SU-DHL-6 (cell line): ENCODE results near the gene EIF3F.

Experiments used
- H2AFZ ChIP-seq: fragments of 200-600 bp; sonication (generic); 2 replicates; pipeline ENCODE4 v1.6.1; 2014; ENCODE audit warnings: low read depth, mild to moderate bottlenecking, moderate library complexity, mixed read lengths, antibody characterized with exemption, low read length; ENCODE audit not compliant: severe bottlenecking
- H3F3A ChIP-seq: fragments of 200-600 bp; shearing (Covaris generic); 2 replicates; pipeline ENCODE4 v1.6.0; 2016; ENCODE audit warnings: antibody characterized with exemption, mild to moderate bottlenecking; ENCODE audit not compliant: insufficient read depth
- H3K27ac ChIP-seq: fragments of 200-600 bp; sonication (generic); 2 replicates; pipeline ENCODE4 v1.5.1; 2016; ENCODE audit warnings: low read depth, mild to moderate bottlenecking, low read length, moderate library complexity, mixed read lengths
- H3K27me3 ChIP-seq: fragments of 200-600 bp; sonication (generic), shearing (Covaris generic); 2 replicates; pipeline ENCODE4 v1.6.0; 2014; ENCODE audit warnings: mild to moderate bottlenecking, low read length
- H3K36me3 ChIP-seq: fragments of 200-600 bp; sonication (generic); 2 replicates; pipeline ENCODE4 v1.6.1; 2014; ENCODE audit warnings: mild to moderate bottlenecking, low read length, mixed read lengths
- H3K4me2 ChIP-seq: fragments of 300-600, 200-600 bp; shearing (Covaris generic), sonication (generic); 2 replicates; pipeline ENCODE4 v1.6.0; 2014; ENCODE audit warnings: low read length, low read depth, mild to moderate bottlenecking; ENCODE audit not compliant: poor library complexity, severe bottlenecking
- H3K4me3 ChIP-seq: fragments of 200-600 bp; sonication (generic); 2 replicates; pipeline ENCODE4 v1.5.1; 2014; ENCODE audit warnings: antibody characterized with exemption, low read length, mild to moderate bottlenecking, mixed read lengths; ENCODE audit not compliant: insufficient read depth, poor library complexity, severe bottlenecking
- H3K79me2 ChIP-seq: fragments of 200-600 bp; sonication (generic); 2 replicates; pipeline ENCODE4 v1.6.1; 2014; ENCODE audit warnings: mild to moderate bottlenecking, low read length, moderate library complexity; ENCODE audit not compliant: insufficient read depth
- H3K9ac ChIP-seq: fragments of 200-600 bp; sonication (generic); 2 replicates; pipeline ENCODE4 v1.7.0; 2014; ENCODE audit warnings: mild to moderate bottlenecking, low read length
- H3K9me2 ChIP-seq: fragments of 200-600 bp; sonication (generic); replicated peaks from 2 replicates; pipeline ENCODE4 v1.6.1; 2014; ENCODE audit warnings: low read length; ENCODE audit not compliant: insufficient read depth
- H3K9me3 ChIP-seq: fragments of 200-600 bp; sonication (generic); 2 replicates; pipeline ENCODE4 v1.6.1; 2014; ENCODE audit warnings: low read length, mixed read lengths; ENCODE audit not compliant: insufficient read depth
- H4K20me1 ChIP-seq: fragments of 200-600 bp; sonication (generic); 2 replicates; pipeline ENCODE4 v1.6.1; 2014; ENCODE audit warnings: low read depth, mild to moderate bottlenecking, antibody characterized with exemption, low read length, moderate library complexity, mixed read lengths
- CTCF ChIP-seq: fragments of 200-600 bp; sonication (generic); IDR thresholded peaks from one replicate; pipeline ENCODE4 v1.5.1; 2017; ENCODE audit warnings: antibody characterized with exemption, mild to moderate bottlenecking, low read length, moderate library complexity; ENCODE audit not compliant: insufficient read depth, poor library complexity, severe bottlenecking
- EZH2phosphoT487 ChIP-seq: fragments of 200-600 bp; sonication (generic), shearing (Covaris generic); conservative IDR thresholded peaks from 2 replicates; pipeline ENCODE4 v1.6.1; 2018; ENCODE audit warnings: mild to moderate bottlenecking, antibody characterized with exemption, low read length, moderate library complexity, mixed read lengths

Gene EIF3F

GRCh38 chr11:8033305-8034105, 46.4 kb downstream of the EIF3F start:
- H3K79me2 ChIP-seq, result no peaks in the 10 kb centered on the region
- H3K4me3 ChIP-seq, result no peak overlapping the region
- no peak overlapping the region for H3K4me2 ChIP-seq
- no peaks in the 10 kb centered on the region for H3K9me2 ChIP-seq
- no peak overlapping the region for H3K9ac ChIP-seq
- H3F3A ChIP-seq, result no peaks in the 10 kb centered on the region
- no peaks in the 10 kb centered on the region for H4K20me1 ChIP-seq
- TF ChIP-seq EZH2phosphoT487, result no peak
- peak; percentile 93 for TF ChIP-seq CTCF
- no peak overlapping the region for H3K27ac ChIP-seq
- no peaks in the 10 kb centered on the region for H3K9me3 ChIP-seq
- H3K27me3 ChIP-seq, result no peaks in the 10 kb centered on the region
- H2AFZ ChIP-seq, result no peak overlapping the region
- H3K36me3 ChIP-seq, result no peaks in the 10 kb centered on the region

GRCh38 chr11:8034106-8034585, 47.0 kb downstream of the EIF3F start:
- no peak overlapping the region for H3K4me2 ChIP-seq
- no peaks in the 10 kb centered on the region for H3K9me2 ChIP-seq
- no peak overlapping the region for H3K27ac ChIP-seq
- no peaks in the 10 kb centered on the region for H3K27me3 ChIP-seq
- no peaks in the 10 kb centered on the region for H3K36me3 ChIP-seq
- no peak overlapping the region for H3K9ac ChIP-seq
- H3F3A ChIP-seq, result no peaks in the 10 kb centered on the region
- H2AFZ ChIP-seq, result no peak overlapping the region
- H3K79me2 ChIP-seq, result no peaks in the 10 kb centered on the region
- H3K4me3 ChIP-seq, result no peak overlapping the region
- H4K20me1 ChIP-seq, result no peaks in the 10 kb centered on the region
- TF ChIP-seq CTCF (no peak), EZH2phosphoT487 (no peak)
- H3K9me3 ChIP-seq, result no peaks in the 10 kb centered on the region

- no peaks in the 10 kb centered on the region for H3K79me2 ChIP-seq
Measured at GRCh38 chr11:8034604-8035190, 47.6 kb downstream of the EIF3F start.

More at GRCh38 chr11:8034604-8035190, 47.6 kb downstream of the EIF3F start:
- no peaks in the 10 kb centered on the region for H4K20me1 ChIP-seq
- no peaks in the 10 kb centered on the region for H3K36me3 ChIP-seq
- H3K9me3 ChIP-seq, result no peaks in the 10 kb centered on the region
- no peaks in the 10 kb centered on the region for H3K9me2 ChIP-seq
- H3K27me3 ChIP-seq, result no peaks in the 10 kb centered on the region
- no peak overlapping the region for H3K4me3 ChIP-seq
- no peak overlapping the region for H3K9ac ChIP-seq
- H3K4me2 ChIP-seq, result no peak overlapping the region
- no peak overlapping the region for H3K27ac ChIP-seq
- no peak overlapping the region for H2AFZ ChIP-seq
- H3F3A ChIP-seq, result no peaks in the 10 kb centered on the region
- no peak for TF ChIP-seq EZH2phosphoT487
- TF ChIP-seq CTCF, result no peak
